ENCODE measurements around the gene PRKCG.
"Not testable (repeated sequence)": the region's sequence is repeated elsewhere in the genome, so short reads cannot be mapped to it uniquely, and the experiment has no call there.

Gene PRKCG

GRCh38 chr19:53945998-53946397, 64.0 kb downstream of the PRKCG start:
- no peak for DNase-seq

- DNase-seq = no peak
These were observed 65.6 kb downstream of the PRKCG start for GRCh38 chr19:53947624-53948023.

GRCh38 chr19:53948611-53949010, 66.6 kb downstream of the PRKCG start:
- not testable (repeated sequence) for DNase-seq

GRCh38 chr19:53951436-53951835, 69.4 kb downstream of the PRKCG start:
- no peak for DNase-seq

DNA sequence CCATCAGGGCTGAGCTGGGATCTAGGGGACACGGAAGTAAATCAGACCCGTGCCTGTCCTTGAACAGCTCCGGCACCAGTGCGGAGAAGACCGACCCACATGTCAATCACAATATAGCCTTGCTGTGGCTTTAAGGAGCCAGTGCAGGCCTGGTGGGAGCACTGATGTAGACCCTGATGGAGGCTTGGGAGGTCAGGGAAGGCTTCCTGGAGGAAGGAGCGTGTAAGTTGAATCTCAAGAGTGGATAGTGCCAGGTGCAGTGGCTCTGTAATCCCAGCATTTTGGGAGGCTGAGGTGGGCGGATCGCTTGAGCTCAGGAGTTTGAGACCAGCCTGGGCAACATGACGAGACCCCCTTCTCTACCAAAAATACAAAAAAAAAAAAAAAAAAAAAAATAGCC, 70.0 kb downstream of the PRKCG start:
- no peak for DNase-seq

DNA sequence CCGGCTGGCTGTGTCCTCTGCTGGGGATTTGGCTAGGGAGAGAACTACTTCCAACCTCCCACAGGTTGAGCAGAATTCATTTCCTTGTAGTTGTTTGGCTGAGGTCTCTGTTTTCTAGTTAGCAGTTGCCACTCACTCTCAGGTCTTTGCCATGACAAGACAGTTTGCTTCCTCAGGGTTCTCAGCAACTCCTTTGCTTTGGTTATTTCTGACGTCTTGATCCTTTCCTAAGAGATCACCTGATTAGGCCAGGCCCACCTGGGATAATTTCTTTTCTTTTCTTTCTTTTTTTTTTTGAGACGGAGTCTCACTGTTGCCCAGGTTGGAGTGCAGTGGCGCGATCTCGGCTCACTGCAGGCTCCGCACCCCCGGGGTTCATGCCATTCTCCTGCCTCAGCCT, 71.4 kb downstream of the PRKCG start:
- no peak for DNase-seq

Data from stimulated activated CD4-positive, alpha-beta T cell treated with anti-CD3 and anti-CD28 coated beads, Interleukin-2, amount 100 ng/mL, for 24 hours (primary cell).